Activated naive CD4-positive, alpha-beta T cell treated with anti-CD3 and anti-CD28 coated beads, Interleukin-2, amount 50 U/mL, for 24 hours (primary cell): Measurements from ENCODE around the gene ZNF92.
"Not testable (repeated sequence)": the region's sequence is repeated elsewhere in the genome, so short reads cannot be mapped to it uniquely, and the experiment has no call there.

Experiments
- H3K27ac Mint-ChIP-seq: one replicate; pipeline ENCODE4 v1.8.0; 2021; ENCODE audit warnings: mild to moderate bottlenecking, mixed read lengths
- H3K27me3 Mint-ChIP-seq: one replicate; pipeline ENCODE4 v1.8.0; 2021; ENCODE audit warnings: mixed read lengths
- H3K36me3 Mint-ChIP-seq: one replicate; pipeline ENCODE4 v1.8.0; 2021; ENCODE audit warnings: mixed read lengths
- H3K4me1 Mint-ChIP-seq: one replicate; pipeline ENCODE4 v1.8.0; 2021; ENCODE audit warnings: mixed read lengths
- H3K4me3 Mint-ChIP-seq: one replicate; pipeline ENCODE4 v1.8.0; 2021; ENCODE audit warnings: mild to moderate bottlenecking, mixed read lengths
- H3K9me3 Mint-ChIP-seq: one replicate; pipeline ENCODE4 v1.8.0; 2021; ENCODE audit warnings: mixed read lengths

ZNF92 gene

DNA sequence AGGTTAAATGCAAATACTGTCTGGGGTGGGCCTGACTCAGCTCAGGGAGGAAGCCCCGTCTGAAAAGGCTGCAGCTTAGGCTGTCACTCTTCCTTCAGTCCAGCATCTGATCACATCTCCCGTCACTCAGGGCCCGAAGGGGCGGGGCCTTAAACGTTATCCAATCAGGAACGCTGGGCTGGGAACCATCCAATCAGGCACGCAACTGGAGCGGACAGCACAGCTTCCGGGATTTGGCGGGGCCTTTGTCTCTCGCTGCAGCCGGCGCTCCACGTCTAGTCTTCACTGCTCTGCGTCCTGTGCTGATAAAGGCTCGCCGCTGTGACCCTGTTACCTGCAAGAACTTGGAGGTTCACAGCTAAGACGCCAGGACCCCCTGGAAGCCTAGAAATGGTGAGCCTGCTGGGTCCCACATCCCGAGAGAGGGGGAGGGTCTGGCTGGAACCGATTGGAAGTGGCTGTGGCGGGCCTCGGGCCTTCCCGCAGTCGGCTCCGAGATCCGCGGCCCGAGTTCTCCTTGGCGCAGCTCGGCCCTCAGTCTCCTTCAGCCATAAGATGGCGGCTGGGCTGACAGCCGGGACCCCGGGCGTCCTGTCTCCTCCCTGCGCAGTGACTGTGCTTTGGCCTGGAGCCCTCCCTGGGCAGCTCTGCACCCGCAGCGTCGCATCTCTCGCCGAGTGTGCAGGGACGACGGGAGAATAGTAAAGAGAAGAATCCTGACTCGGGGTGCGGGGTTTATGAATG, at the start of gene ZNF92:
ZNF92 (plus strand) TSS at position 248 of the 744 bp plus-strand sequence; CDS start at position 391, 143 bp downstream.
- H3K4me3 Mint-ChIP-seq: peak within 1 kb of the TSS; percentile 98
- H3K9me3 Mint-ChIP-seq: no peaks in the 10 kb centered on the region
- H3K36me3 Mint-ChIP-seq: peaks cover 10% of the 10 kb centered on the region
- H3K27ac Mint-ChIP-seq: peak within 1 kb of the TSS; percentile 93
- peaks cover 37% of the 10 kb centered on the region for H3K4me1 Mint-ChIP-seq
- H3K27me3 Mint-ChIP-seq: no peaks in the 10 kb centered on the region

DNA sequence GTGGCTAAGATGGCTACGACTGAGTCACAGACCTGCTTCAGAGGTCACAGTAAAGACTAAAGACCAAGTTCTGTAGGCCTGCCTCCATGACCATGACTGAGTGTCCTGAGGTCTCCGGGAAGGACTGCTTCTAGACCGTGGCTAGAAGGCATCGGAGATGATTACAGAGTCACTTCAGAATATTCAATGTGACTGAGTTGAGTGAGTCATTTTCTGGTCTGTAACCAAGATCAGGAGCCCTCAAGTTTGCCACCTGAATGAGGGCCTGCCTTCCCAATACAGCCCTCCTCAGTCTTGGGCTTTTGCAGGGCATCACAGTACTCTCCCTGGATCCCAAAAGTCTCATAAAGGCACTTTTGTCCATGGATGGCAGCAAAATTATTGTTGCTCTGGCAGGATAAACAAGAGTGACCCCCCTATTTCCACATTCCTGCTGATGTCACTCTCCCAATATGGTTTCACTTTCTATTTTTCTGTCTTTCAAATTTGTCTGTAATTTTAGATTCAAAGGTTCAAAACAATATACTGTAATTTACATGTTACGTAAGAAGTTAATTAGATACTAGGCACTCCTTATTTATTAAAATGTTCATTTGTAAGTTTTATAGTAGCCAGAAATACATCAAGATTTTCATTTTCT, 47.7 kb upstream of the ZNF92 start:
- Mint-ChIP-seq H3K9me3 (no peaks in the 10 kb centered on the region), H3K27me3 (no peaks in the 10 kb centered on the region), H3K4me3 (no peak overlapping the region), H3K4me1 (no peaks in the 10 kb centered on the region), H3K36me3 (no peaks in the 10 kb centered on the region), H3K27ac (no peak overlapping the region)

DNA sequence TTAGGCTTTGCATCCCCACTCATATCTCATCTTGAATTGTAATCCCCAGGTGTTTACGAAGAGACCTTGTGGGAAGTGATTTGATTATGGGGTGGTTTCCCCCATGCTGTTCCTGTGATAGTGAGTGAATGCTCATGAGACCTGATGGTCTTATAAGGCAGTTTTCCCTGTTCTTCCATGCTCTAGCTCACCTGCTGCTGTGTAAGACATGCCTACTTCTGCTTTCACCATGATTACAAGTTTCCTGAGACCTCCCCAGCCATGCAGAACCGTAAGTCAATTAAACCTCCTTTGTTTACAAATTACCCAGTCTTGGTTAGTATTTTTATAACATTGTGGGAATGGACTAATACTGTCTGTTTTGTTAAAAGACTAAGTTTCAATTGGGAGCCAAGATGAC, 35.3 kb upstream of the ZNF92 start:
- Mint-ChIP-seq H3K27ac (no peak overlapping the region), H3K9me3 (no peaks in the 10 kb centered on the region), H3K4me1 (no peaks in the 10 kb centered on the region), H3K4me3 (no peak overlapping the region), H3K27me3 (peaks cover 2% of the 10 kb centered on the region), H3K36me3 (no peaks in the 10 kb centered on the region)

DNA sequence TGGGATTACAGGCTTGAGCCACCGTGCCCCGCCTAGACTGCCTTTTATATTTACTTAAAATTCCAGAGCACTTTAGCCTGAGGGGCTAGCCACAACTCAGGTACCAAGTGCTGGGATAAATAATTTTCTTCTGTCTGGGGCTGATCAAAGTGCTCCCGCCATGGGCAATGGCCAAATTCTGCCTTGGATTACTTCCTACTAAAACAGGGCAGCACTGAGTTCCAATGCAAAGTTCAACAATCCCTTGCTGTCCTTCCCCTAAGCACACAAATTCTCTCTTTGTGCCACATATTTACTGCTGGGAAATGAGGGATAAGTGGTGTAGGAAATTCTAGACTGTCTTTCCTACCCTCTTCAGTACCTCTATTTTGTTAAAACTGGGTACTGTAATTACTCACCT, 34.4 kb upstream of the ZNF92 start:
- Mint-ChIP-seq H3K27me3 (peaks cover 2% of the 10 kb centered on the region), H3K9me3 (no peaks in the 10 kb centered on the region), H3K36me3 (no peaks in the 10 kb centered on the region), H3K27ac (no peak overlapping the region), H3K4me1 (no peaks in the 10 kb centered on the region), H3K4me3 (no peak overlapping the region)

DNA sequence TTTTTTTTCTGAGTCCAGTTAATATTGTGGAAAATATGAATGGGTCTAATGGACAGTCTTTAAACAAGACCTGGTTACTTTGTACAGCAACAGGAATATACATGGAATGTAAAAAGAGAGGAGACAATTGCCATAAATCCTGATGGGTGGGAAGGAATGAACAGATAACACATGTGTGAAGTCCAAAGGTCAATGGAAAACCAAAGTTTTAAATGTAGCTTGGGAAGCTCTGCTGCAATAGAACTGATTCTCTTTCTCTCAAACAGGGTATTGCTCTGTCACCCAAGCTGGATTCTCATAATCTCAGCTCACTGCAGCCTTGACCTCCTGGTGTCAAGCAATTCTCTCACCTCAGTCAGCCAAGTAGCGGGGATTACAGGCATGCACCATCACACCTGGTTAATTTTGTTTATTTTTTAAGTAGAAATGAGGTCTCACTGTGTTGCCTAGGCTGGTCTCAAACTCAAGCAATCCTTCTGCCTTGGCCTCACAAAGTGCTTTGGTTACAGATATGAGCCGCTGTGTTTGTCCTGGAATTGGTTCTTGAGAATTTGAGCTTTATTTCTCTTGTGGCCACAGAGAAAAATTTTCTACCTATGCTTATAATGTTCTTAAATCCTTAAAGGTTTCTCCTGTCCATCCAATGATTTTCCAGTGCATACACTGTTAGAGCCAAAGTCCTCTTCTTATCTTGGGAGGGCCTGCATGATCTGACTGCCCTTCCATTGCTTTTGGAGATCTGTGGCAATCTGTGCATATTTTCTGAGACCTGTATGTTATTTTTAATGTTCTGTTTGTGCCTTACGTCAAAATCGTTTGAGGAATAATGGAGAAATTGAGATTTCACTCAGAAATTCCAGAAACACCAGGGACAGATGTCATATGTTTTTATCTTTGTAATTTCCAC, 30.7 kb upstream of the ZNF92 start:
- Mint-ChIP-seq H3K4me1 (no peaks in the 10 kb centered on the region), H3K4me3 (no peak overlapping the region), H3K36me3 (no peaks in the 10 kb centered on the region), H3K27me3 (peaks cover 7% of the 10 kb centered on the region), H3K27ac (no peak overlapping the region), H3K9me3 (no peaks in the 10 kb centered on the region)

DNA sequence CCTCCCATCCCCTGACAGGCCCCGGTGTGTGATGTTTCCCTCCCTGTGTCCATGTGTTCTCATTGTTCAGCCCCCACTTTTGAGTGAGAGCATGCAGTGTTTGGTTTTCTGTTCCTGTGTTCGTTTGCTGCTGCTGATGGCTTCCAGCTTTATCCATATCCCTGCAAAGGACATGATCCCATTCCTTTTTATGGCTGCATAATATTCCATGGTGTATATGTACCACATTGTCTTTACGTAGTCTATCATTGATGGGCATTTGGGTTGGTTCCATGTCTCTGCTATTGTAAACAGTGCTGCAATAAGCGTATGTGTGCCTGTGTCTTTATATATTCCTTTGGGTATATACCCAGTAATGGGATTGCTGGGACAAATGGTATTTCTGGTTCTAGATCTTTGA, 29.1 kb upstream of the ZNF92 start:
- H3K36me3 Mint-ChIP-seq, H3K27me3 Mint-ChIP-seq, H3K9me3 Mint-ChIP-seq, H3K4me3 Mint-ChIP-seq, H3K4me1 Mint-ChIP-seq, H3K27ac Mint-ChIP-seq: not testable (repeated sequence)

DNA sequence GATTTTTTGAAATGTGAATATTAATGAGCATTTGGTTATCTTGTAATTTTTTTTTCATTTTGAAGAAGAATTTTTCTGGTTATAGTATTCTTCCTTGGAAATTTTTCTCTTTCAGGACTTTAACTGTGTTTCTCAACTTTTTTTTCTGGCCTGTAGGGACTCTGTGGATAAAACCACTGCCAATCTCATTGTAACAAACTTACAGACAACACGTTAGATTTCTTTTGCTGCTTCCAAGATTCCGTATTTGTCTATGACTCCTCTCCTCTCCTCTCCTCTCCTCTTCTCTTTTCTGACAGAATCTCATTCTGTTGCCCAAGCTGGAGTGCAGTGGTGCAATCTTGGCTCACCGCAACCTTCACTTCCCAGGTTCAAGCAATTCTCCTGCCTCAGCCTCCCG, 19.4 kb upstream of the ZNF92 start:
- Mint-ChIP-seq H3K4me1 (no peaks in the 10 kb centered on the region), H3K9me3 (no peaks in the 10 kb centered on the region), H3K4me3 (no peak overlapping the region), H3K27ac (no peak overlapping the region), H3K27me3 (peaks cover 15% of the 10 kb centered on the region), H3K36me3 (peaks cover 2% of the 10 kb centered on the region)

DNA sequence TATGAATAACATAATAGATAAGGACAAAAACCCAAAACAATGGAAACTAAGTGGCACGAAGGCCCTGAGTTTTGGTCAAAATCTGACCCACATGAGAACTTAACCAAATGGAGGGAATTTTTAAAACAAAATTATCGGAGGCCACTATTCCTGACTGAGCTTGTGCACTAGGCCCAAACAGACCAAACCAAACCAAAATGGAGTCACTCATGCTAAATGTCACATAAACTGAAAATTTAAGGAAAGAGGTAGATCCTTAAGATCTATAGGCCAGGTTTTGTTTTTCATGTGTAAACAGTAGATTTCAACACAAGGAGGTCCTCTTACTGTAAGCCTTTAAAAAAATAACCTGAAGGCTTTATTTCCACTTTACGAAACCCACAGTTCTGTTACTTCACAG, 3.8 kb upstream of the ZNF92 start:
- no peak overlapping the region for H3K27ac Mint-ChIP-seq
- no peaks in the 10 kb centered on the region for H3K27me3 Mint-ChIP-seq
- no peaks in the 10 kb centered on the region for H3K36me3 Mint-ChIP-seq
- no peaks in the 10 kb centered on the region for H3K9me3 Mint-ChIP-seq
- H3K4me1 Mint-ChIP-seq: peaks cover 14% of the 10 kb centered on the region
- H3K4me3 Mint-ChIP-seq: no peak overlapping the region

DNA sequence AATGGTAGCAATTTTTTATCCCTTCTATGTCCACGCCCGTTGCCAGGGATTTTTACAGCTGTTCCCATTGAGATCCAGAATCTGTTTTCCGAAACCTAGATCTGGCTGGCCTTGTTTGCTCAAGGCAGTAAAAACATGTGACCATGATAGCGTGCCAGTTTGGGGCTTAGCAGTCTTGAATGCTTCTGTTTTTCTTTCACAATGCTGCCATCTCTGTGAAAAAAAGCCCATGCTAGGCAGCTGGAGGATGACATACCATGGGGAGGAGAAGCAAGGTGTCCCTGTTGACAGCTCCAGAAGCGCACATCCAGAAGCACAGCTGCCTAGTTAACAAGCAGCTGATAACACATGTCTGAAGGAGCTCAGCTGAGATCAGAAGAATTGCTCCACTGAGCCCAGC, 2.2 kb upstream of the ZNF92 start:
- Mint-ChIP-seq H3K27me3 (no peaks in the 10 kb centered on the region), H3K9me3 (no peaks in the 10 kb centered on the region), H3K4me3 (no peak overlapping the region), H3K4me1 (peaks cover 21% of the 10 kb centered on the region), H3K27ac (no peak overlapping the region), H3K36me3 (no peaks in the 10 kb centered on the region)

DNA sequence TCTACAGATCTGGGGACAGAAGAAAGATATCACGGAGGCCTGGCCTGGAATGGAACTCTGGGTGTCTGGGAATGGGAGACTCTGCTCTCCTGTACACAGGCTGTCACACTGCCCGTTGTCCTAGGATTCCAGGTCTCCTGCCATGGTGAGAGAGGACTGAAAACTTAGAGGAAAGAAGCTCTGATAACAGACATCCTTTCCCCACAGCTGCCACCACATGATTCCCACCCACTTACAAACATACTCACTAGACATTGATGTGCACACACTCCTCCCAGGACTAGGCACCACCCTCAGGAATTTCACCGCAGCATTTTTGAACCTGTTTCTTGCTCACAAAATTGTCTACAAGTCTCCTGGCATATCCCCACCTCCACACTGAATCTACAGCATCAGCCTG, 5.7 kb downstream of the ZNF92 start:
- Mint-ChIP-seq H3K27me3 (no peaks in the 10 kb centered on the region), H3K4me3 (peak overlapping the region; percentile 1), H3K4me1 (peaks cover 80% of the 10 kb centered on the region), H3K9me3 (no peaks in the 10 kb centered on the region), H3K36me3 (peaks cover 29% of the 10 kb centered on the region), H3K27ac (no peak overlapping the region)

DNA sequence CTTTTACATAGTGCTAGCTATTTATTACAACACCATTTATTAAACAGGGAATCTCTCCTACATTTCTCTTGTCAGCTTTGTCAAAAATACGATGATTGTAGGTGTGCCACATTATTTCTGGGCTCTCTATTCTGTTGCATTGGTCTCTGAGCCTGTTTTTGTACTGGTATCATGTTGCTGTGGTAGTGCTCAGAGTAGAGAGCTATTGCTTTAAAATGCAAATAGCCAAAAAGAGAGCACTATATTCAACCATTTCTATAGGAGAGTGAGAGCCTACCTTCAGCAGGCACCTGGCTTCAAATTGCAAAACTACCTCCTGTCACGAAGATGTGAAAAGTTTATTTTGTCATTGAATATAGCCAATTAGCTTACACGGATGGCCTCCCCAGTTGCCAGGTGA, 8.1 kb downstream of the ZNF92 start:
- H3K27ac Mint-ChIP-seq: no peak overlapping the region
- H3K4me1 Mint-ChIP-seq: peaks cover 78% of the 10 kb centered on the region
- H3K9me3 Mint-ChIP-seq: no peaks in the 10 kb centered on the region
- no peaks in the 10 kb centered on the region for H3K27me3 Mint-ChIP-seq
- H3K4me3 Mint-ChIP-seq: no peak overlapping the region
- H3K36me3 Mint-ChIP-seq: peaks cover 38% of the 10 kb centered on the region

DNA sequence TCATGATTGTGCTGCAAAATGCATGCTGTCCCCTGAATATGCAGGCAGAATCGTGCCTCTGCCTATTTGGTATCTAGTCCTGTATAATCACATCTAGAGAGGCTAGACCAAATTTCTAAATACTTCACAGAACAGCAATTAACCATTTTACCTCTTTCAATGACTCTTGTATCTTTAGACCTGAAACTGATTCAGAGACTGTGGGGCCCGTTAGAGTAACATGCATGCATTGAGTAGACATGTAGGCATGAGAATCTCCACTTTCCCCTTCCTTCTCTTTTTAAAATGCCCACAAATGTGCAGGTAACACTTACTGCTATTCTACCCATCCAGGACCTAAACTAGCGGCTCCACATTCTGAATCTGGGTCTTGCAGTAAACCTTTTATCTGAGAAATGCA, 8.8 kb downstream of the ZNF92 start:
- H3K27me3 Mint-ChIP-seq: no peaks in the 10 kb centered on the region
- no peak overlapping the region for H3K27ac Mint-ChIP-seq
- peaks cover 75% of the 10 kb centered on the region for H3K4me1 Mint-ChIP-seq
- no peaks in the 10 kb centered on the region for H3K9me3 Mint-ChIP-seq
- no peak overlapping the region for H3K4me3 Mint-ChIP-seq
- peaks cover 37% of the 10 kb centered on the region for H3K36me3 Mint-ChIP-seq

DNA sequence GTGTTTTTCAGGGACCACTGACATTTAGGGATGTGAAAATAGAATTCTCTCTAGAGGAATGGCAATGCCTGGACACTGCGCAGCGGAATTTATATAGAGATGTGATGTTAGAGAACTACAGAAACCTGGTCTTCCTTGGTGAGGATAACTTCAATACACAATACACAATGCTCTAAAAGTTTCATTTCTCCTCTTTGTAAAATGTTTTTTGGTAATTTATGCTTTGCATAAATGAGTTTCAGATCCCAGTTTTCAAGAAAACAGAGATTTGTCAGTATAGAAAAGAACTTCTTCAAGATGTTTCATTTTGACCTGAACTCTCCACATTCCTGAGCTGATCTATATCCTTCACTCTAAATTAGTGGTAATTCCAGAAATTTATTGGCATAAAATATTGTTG, 14.2 kb downstream of the ZNF92 start:
- Mint-ChIP-seq H3K9me3 (no peaks in the 10 kb centered on the region), H3K4me3 (no peak overlapping the region), H3K36me3 (peaks cover 40% of the 10 kb centered on the region), H3K4me1 (peaks cover 28% of the 10 kb centered on the region), H3K27me3 (no peaks in the 10 kb centered on the region), H3K27ac (no peak overlapping the region)

DNA sequence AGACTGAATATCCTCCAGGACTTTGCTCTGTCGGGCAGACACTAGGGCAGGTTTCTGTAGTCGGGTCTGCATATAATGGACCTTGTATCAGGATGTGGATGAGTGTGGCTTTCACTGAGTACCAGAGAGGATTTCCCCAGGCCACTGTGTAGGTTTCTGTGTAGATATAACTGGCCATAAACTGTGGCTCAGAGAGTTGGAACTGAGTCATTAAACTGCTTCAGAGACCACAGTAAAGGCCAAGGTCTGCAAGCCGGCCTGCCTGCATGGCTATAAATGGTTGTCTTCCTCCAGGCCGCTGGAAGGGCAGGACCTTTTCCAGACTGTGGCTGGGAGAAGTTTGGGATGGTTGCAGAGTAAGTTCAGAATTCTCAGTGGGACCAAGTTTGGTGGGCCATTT, 16.9 kb downstream of the ZNF92 start:
- H3K9me3 Mint-ChIP-seq: peaks cover 7% of the 10 kb centered on the region
- H3K27me3 Mint-ChIP-seq: no peaks in the 10 kb centered on the region
- H3K4me3 Mint-ChIP-seq: no peak overlapping the region
- H3K36me3 Mint-ChIP-seq: peaks cover 52% of the 10 kb centered on the region
- H3K27ac Mint-ChIP-seq: no peak overlapping the region
- peaks cover 21% of the 10 kb centered on the region for H3K4me1 Mint-ChIP-seq

DNA sequence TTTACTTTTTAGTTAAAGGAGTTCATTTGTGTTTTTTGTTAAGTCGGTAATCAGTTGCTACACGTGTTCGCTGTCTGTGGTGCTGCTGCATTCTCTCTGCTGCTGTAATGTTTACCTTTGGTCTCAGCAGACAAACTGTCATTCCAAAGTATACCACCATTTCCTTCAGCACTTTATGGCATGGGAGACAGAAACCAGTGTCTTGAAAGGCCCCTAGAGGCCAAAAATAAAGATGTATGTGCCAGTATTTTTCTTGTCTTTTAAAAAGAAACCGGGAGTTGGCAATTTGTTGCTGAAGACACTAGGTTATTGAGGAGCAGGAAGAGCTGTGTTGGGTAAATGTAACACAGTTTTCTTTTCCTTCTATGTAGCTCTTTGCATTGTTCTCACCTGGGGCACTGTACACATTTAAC, 24.1 kb downstream of the ZNF92 start:
- Mint-ChIP-seq H3K9me3 (peaks cover 23% of the 10 kb centered on the region), H3K36me3 (peaks cover 61% of the 10 kb centered on the region), H3K4me1 (peaks cover 12% of the 10 kb centered on the region), H3K27ac (no peak overlapping the region), H3K4me3 (no peak overlapping the region), H3K27me3 (no peaks in the 10 kb centered on the region)

DNA sequence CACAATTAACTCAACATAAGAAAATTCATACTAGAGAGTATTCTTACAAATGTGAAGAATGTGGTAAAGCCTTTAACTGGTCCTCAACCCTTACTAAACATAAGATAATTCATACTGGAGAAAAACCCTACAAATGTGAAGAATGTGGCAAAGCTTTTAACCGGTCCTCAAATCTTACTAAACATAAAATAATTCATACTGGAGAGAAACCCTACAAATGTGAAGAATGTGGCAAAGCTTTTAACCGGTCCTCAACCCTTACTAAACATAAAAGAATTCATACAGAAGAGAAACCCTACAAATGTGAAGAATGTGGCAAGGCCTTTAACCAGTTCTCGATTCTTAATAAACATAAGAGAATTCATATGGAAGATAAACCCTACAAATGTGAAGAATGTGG, 25.0 kb downstream of the ZNF92 start:
- Mint-ChIP-seq H3K36me3 (peaks cover 56% of the 10 kb centered on the region), H3K9me3 (peaks cover 23% of the 10 kb centered on the region)
- not testable (repeated sequence) for H3K4me3 Mint-ChIP-seq, H3K27me3 Mint-ChIP-seq, H3K27ac Mint-ChIP-seq, H3K4me1 Mint-ChIP-seq
